HG03025 (cell line): Measurements from ENCODE around the gene ZBTB7C.

Experiments
- ATAC-seq: cut with Tn5 transposase; IDR thresholded peaks from one replicate; pipeline ENCODE4 v1.9.1; 2021; ENCODE audit warnings: mild to moderate bottlenecking, moderate library complexity; ENCODE audit not compliant: unreplicated experiment, low FRiP score

ZBTB7C gene

DNA sequence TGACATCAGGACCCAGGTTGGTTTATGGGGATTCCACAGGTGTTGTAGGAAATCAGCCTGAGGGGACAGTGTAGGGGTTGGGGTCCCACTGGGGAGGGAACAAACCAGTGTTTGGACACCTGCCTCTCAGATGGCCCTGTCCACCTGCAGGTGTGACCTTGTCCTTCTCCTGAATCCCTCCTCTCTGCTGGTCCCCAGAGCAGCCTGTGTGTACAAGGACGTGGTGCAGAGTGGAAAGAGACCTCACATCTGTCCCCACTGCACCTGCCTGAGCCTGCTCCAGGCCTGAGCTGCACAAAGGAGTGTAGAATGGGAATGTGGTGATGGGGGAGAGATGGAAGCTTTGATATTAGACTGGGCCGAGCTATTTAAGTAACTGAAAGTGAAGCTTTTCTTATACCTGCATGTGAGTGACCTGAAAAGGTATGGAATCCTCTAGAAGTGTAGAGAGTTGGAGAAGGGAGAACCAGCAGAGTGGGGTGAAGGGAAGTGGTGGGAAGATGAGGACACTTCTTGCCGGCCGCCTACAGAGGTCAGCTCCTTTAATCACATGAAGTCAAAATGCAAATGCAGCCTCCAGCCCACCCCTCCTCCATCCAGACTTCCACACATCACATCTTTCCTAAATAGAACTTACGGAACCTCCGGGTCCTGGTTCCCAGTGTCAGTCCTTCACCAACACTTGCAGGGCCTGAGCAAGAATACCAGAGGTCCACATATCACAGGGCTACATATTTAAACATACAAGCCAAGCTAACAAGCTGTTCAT lies 389.4 kb downstream of the ZBTB7C start:
- ATAC-seq, result no peak

DNA sequence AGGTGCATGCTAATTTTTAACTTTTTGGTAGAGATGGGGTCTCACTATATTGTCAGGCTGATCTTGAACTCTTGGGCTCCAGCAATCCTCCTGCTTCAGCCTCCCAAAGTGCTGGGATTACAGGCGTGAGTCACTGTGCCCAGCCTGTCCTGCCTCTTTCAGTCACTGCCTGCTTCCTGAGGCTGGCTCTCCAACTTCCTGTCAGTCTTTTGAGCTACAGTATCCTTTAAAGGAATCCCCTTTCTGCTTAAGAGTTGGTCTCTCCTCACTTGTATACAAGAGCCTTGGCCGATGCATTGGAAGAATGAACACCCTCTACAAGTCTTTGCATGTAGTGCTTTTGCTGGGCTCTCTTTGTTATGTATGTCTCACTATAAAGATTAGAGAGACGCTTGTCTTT lies 390.3 kb downstream of the ZBTB7C start:
- no peak for ATAC-seq

GRCh38 chr18:48017635-48018034 lies 391.5 kb downstream of the ZBTB7C start:
- no peak for ATAC-seq

- no peak for ATAC-seq
Observed at GRCh38 chr18:48013162-48013561, 396.0 kb downstream of the ZBTB7C start.

GRCh38 chr18:48011926-48012465 lies 397.2 kb downstream of the ZBTB7C start:
- ATAC-seq, result no peak

DNA sequence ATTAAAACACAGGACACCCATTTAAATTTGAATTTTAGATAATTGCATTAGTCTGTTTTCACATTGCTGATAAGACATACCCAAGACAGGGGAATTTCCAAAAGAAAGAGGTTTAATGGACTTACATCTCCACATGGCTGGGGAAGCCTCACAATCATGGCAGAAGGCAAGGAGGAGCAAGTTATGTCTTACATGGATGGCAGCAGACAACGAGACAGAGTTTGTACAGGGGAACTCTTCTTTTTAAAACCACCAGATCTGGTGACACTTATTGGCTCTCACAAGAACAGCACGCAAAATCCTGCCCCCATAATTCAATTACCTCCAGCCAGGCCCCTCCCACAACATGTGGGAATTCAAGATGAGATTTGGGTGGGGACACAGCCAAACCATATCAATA lies 398.9 kb downstream of the ZBTB7C start:
- no peak for ATAC-seq

DNA sequence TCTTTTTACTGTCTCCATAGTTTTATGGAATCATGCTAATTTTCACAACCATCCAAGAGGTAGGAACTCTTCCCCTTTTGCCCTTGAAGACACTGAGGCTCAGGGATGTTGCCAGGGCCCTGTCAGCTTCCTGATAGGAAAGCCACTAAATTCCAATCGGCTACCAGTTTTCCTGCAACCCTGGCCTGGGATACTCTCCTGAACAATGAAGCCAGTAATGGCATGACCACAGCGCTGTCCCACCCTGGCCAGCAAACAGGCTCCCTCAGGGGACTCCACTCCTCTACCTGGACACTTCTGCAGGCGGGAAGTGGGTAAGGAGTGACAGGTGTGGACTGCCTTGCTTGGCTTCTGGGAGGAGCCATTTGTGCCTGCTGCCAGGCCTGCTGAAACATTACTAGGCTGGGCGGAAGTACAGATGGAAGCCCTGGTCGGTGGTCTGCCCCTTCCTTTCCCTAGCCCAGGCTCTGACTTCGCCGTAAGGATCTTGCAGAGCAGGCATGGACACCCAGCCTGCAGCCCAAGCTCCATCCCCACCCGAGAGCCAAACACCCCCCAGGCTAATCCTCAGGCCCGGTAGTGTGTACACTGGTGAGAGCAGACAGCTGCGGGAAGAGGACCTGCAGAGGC lies 400.0 kb downstream of the ZBTB7C start:
- no peak for ATAC-seq

- ATAC-seq, result no peak
Observed at GRCh38 chr18:48007955-48008701, 401.1 kb downstream of the ZBTB7C start.

DNA sequence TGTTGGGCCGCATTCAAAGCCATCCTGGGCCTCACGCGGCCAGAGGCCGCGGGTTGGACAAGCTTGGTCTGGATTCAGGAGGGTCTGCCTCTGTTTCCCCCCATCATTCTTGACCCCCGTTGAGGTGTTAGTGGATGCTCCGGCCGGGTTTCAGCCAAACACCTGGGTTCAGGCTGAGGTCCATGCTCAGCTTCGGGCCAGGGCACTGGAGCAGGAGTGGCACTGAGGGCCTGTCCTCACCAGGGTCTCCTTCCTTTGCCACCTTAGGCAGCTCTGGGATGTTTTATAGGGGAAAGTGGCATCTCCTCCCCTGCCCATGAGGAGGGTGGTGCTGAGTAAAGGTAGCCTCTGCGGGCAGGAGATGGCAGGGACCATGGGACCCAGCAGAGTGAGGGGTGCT lies 401.8 kb downstream of the ZBTB7C start:
- ATAC-seq, result no peak

GRCh38 chr18:48006415-48007175 lies 402.6 kb downstream of the ZBTB7C start:
- ATAC-seq, result no peak

DNA sequence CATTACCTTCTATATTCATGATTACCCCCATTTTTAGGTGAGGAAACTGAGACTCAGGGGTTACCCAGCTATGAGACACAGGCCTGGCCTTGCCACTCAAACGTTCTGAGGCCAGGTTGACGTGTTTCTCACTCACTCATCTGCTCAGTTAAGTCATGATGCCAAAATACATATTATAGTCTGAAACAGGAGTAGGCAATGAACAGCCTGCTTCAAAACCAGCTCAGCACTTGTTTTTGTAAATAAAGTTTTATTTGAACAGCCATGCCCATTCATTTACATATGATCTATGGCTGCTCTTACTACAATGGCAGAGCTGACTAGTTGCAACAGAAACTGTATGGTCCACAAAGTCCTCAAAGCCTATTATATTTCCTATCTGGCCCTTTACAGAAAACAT lies 404.6 kb downstream of the ZBTB7C start:
- no peak for ATAC-seq

GRCh38 chr18:48003426-48004349 lies 405.5 kb downstream of the ZBTB7C start:
- ATAC-seq, result no peak

- no peak for ATAC-seq
Observed at GRCh38 chr18:48002933-48003365, 406.2 kb downstream of the ZBTB7C start.

DNA sequence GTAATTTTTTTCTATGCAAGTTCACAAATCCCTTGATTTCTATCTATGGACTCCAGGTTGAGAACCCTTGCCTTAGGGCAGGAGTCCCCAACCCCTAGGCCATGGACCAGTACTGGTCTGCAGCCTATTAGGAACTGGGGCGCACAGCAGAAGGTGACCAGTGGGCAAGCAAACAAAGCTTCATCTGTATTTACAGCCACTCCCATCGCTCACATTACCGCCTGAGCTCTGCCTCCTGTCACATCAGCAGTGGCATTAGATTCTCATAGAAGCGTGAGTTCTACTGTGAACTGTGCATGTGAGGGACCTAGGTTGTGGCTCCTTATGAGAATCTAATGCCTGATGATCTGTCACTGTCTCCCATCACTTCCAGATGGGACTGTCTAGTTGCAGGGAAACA lies 408.5 kb downstream of the ZBTB7C start:
- no peak for ATAC-seq

GRCh38 chr18:47999801-48000248 lies 409.4 kb downstream of the ZBTB7C start:
- no peak for ATAC-seq

- no peak for ATAC-seq
Observed at GRCh38 chr18:47997338-47997780, 411.8 kb downstream of the ZBTB7C start.

- ATAC-seq, result no peak
Observed at GRCh38 chr18:47996091-47996541, 413.1 kb downstream of the ZBTB7C start.

DNA sequence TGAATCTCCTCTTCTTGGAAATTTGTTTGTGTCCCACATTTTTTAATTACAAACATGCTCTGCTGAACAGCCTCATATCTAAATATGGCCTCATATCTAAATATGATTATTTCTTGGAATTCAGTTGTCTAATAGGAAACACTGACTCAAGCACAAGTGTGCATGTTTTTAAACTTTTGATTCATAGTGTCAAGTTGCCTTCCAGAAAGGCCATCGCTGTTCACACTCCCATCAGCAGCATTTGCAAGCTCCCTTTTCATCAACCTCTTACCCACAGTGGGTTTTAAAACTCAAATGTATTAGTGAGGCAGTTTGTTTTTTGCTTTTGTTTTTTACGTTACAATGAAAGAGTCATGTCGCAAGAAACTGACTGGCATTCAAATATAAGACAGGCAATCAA lies 413.5 kb downstream of the ZBTB7C start:
- no peak for ATAC-seq

- no peak for ATAC-seq
Observed at GRCh38 chr18:47993409-47993808, 415.8 kb downstream of the ZBTB7C start.
